H1 (cell line): ENCODE results near the gene POLR3E. TPM values are rescaled to one million over a fixed set of nuclear protein-coding genes. Genes with fewer than 3 reads are reported as not detected.

Experiments
- CTCF ChIA-PET: fragments of 300-600 bp; sonication (Branson Sonifier 250); formaldehyde crosslinking; loops from one replicate; lab custom pipeline; 2021; ENCODE audit not compliant: partially characterized antibody; lab: Charles Lee
- POLR2A ChIA-PET: fragments of 300-600 bp; sonication (Branson Sonifier 250); formaldehyde crosslinking; loops from one replicate; lab custom pipeline; 2021; ENCODE audit warnings: inconsistent platforms; ENCODE audit not compliant: partially characterized antibody; lab: Charles Lee
- DNase-seq, 2 experiments: peaks; one replicate each; pipeline versions ENCODE4 v3.0.0 to v3.0.0-alpha.2; 2010 to 2022; ENCODE audit warnings: low spot score in 2 of 2, low read depth in 1 of 2, mixed read lengths in 1 of 2
- FAIRE-seq: peaks from 2 replicates; lab custom pipeline; 2011; peaks lifted over from hg19 to GRCh38; lab: Jason Lieb, UNC
- H2AFZ ChIP-seq: 2 replicates; pipeline ENCODE4 v1.8.1; 2012; ENCODE audit warnings: low read length, inconsistent platforms
- H2AK5ac ChIP-seq: 2 replicates; pipeline ENCODE4 v1.6.1; 2013; ENCODE audit warnings: low read depth, low read length
- H2BK120ac ChIP-seq: replicated peaks from 2 replicates; pipeline ENCODE3; 2013; ENCODE audit warnings: low read depth, low read length, inconsistent platforms
- H2BK12ac ChIP-seq: 2 replicates; pipeline ENCODE4 v1.6.1; 2013; ENCODE audit warnings: low read depth, low read length
- H2BK15ac ChIP-seq: 2 replicates; pipeline ENCODE4 v1.6.1; 2013; ENCODE audit warnings: low read length
- H2BK20ac ChIP-seq: 2 replicates; pipeline ENCODE4 v1.6.1; 2013; ENCODE audit warnings: low read length
- H2BK5ac ChIP-seq: 2 replicates; pipeline ENCODE4 v1.6.1; 2013; ENCODE audit warnings: low read depth, low read length
- H3K14ac ChIP-seq: 2 replicates; pipeline ENCODE4 v1.6.1; 2013; ENCODE audit warnings: inconsistent platforms; ENCODE audit not compliant: insufficient read length
- H3K18ac ChIP-seq: 2 replicates; pipeline ENCODE4 v1.6.1; 2013; ENCODE audit warnings: low read length; ENCODE audit errors: extremely low read depth
- H3K23ac ChIP-seq: 2 replicates; pipeline ENCODE4 v1.6.1; 2013; ENCODE audit warnings: inconsistent platforms; ENCODE audit not compliant: insufficient read length
- H3K23me2 ChIP-seq: 2 replicates; pipeline ENCODE4 v1.6.1; 2013; ENCODE audit warnings: low read depth, low read length
- H3K27ac ChIP-seq: 2 replicates; pipeline ENCODE4 v1.6.1; 2011; ENCODE audit warnings: low read depth, low read length, inconsistent platforms
- H3K27me3 ChIP-seq, 4 experiments: replicated peaks in 1 of 4; 1 replicate in 1 of 4; 2 replicates in 3 of 4; pipeline versions ENCODE4 v1.6.1 to v1.8.1; 2011 to 2013; ENCODE audit warnings: low read length in 3 of 4, mild to moderate bottlenecking in 3 of 4, inconsistent platforms in 2 of 4, mixed read lengths in 2 of 4, moderate library complexity in 1 of 4; ENCODE audit not compliant: control insufficient read depth in 3 of 4, insufficient read depth in 3 of 4; ENCODE audit errors: extremely low read depth in 1 of 4
- H3K36me3 ChIP-seq, 4 experiments: 2 replicates each; pipeline versions ENCODE4 v1.6.1 to v1.8.1; 2011 to 2013; ENCODE audit warnings: mild to moderate bottlenecking in 4 of 4, low read length in 3 of 4, moderate library complexity in 2 of 4, control low read depth in 1 of 4, inconsistent platforms in 1 of 4; ENCODE audit not compliant: insufficient read depth in 4 of 4, control insufficient read depth in 2 of 4
- H3K4ac ChIP-seq: replicated peaks from 2 replicates; pipeline ENCODE3; 2013; ENCODE audit warnings: low read length, low read depth, mixed read lengths, inconsistent platforms; ENCODE audit not compliant: insufficient read length
- H3K4me1 ChIP-seq, 4 experiments: replicated peaks in 1 of 4; 1 replicate in 1 of 4; 2 replicates in 3 of 4; pipeline versions ENCODE4 v1.6.1 to v1.8.1; 2011 to 2013; ENCODE audit warnings: low read length in 3 of 4, inconsistent platforms in 2 of 4, mixed read lengths in 1 of 4; ENCODE audit not compliant: insufficient read depth in 4 of 4, control insufficient read depth in 3 of 4
- H3K4me2 ChIP-seq, 2 experiments: 2 replicates each; pipeline versions ENCODE4 v1.6.1 to v1.8.1; 2011 to 2013; ENCODE audit warnings: low read depth in 2 of 2, low read length in 2 of 2, control low read depth in 1 of 2, inconsistent platforms in 1 of 2, mild to moderate bottlenecking in 1 of 2; ENCODE audit not compliant: insufficient read depth in 1 of 2
- H3K4me3 ChIP-seq, 4 experiments: fragments of 200-600, 300-600 bp in 1 of 4; sonication (generic), shearing (Covaris generic), sonication (Bioruptor Twin) in 1 of 4; 2 replicates each; pipeline versions ENCODE4 v1.5.1 to v1.8.1; 2011 to 2016; ENCODE audit warnings: low read length in 4 of 4, low read depth in 3 of 4, control low read depth in 2 of 4, inconsistent platforms in 2 of 4, mild to moderate bottlenecking in 2 of 4, mixed read lengths in 1 of 4, moderate library complexity in 1 of 4; ENCODE audit not compliant: insufficient read depth in 2 of 4; ENCODE audit errors: extremely low read depth in 1 of 4
- H3K56ac ChIP-seq: replicated peaks from 2 replicates; pipeline ENCODE3; 2013; ENCODE audit warnings: low read depth, mild to moderate bottlenecking, mixed read lengths, low read length, inconsistent platforms; ENCODE audit not compliant: insufficient read length
- H3K79me1 ChIP-seq: 2 replicates; pipeline ENCODE4 v1.6.1; 2013; ENCODE audit warnings: low read depth, low read length, control low read depth
- H3K79me2 ChIP-seq, 2 experiments: 2 replicates each; pipeline versions ENCODE4 v1.6.1 to v1.8.1; 2012 to 2013; ENCODE audit warnings: low read length in 2 of 2, mild to moderate bottlenecking in 2 of 2, inconsistent platforms in 1 of 2; ENCODE audit not compliant: insufficient read depth in 2 of 2, control insufficient read depth in 1 of 2
- H3K9ac ChIP-seq, 4 experiments: replicated peaks in 1 of 4; 1 replicate in 1 of 4; 2 replicates in 3 of 4; pipeline versions ENCODE4 v1.6.1 to v1.8.1; 2011 to 2013; ENCODE audit warnings: low read depth in 3 of 4, low read length in 3 of 4, control low read depth in 2 of 4, mild to moderate bottlenecking in 2 of 4, moderate library complexity in 2 of 4, inconsistent platforms in 1 of 4; ENCODE audit errors: extremely low read depth in 1 of 4
- H3K9me3 ChIP-seq, 2 experiments: 2 replicates each; pipeline versions ENCODE4 v1.6.1 to v1.8.1; 2012 to 2013; ENCODE audit warnings: mild to moderate bottlenecking in 2 of 2, moderate library complexity in 2 of 2, control low read depth in 1 of 2, inconsistent platforms in 1 of 2, low read depth in 1 of 2, low read length in 1 of 2, mixed read lengths in 1 of 2; ENCODE audit not compliant: insufficient read depth in 2 of 2
- H4K20me1 ChIP-seq, 2 experiments: replicated peaks in 1 of 2; 2 replicates each; pipeline versions ENCODE3 to v1.8.1; 2011 to 2013; ENCODE audit warnings: inconsistent platforms in 2 of 2, low read length in 2 of 2, mild to moderate bottlenecking in 1 of 2; ENCODE audit not compliant: insufficient read depth in 2 of 2, control insufficient read depth in 1 of 2
- H4K5ac ChIP-seq: 2 replicates; pipeline ENCODE4 v1.6.1; 2013; ENCODE audit warnings: low read length, low read depth, mixed read lengths, inconsistent platforms; ENCODE audit not compliant: insufficient read length
- H4K8ac ChIP-seq: 2 replicates; pipeline ENCODE4 v1.8.0; 2013; ENCODE audit warnings: mild to moderate bottlenecking, moderate library complexity, low read length, inconsistent platforms; ENCODE audit not compliant: insufficient read depth; ENCODE audit errors: extremely low read depth
- H4K91ac ChIP-seq: replicated peaks from 2 replicates; pipeline ENCODE3; 2013; ENCODE audit warnings: low read length, mixed read lengths, inconsistent platforms; ENCODE audit not compliant: insufficient read length
- BCL11A ChIP-seq, 2 experiments: IDR thresholded peaks; one replicate each; pipeline ENCODE4 v1.6.1; 2011; ENCODE audit warnings: low read depth in 2 of 2, low read length in 2 of 2, mild to moderate bottlenecking in 2 of 2
- EP300 ChIP-seq, 2 experiments: IDR thresholded peaks; 1 replicate in 1 of 2; 2 replicates in 1 of 2; pipeline ENCODE4 v1.6.1; 2011 to 2012; ENCODE audit warnings: low read depth in 2 of 2, low read length in 2 of 2, mild to moderate bottlenecking in 2 of 2, borderline replicate concordance in 1 of 2, inconsistent platforms in 1 of 2, moderate library complexity in 1 of 2
- GTF2F1 ChIP-seq: IDR thresholded peaks from 2 replicates; pipeline ENCODE4 v1.6.1; 2012; ENCODE audit warnings: low read depth, low read length, improper control_type of control experiment, borderline replicate concordance
- JUN ChIP-seq: IDR thresholded peaks from 2 replicates; pipeline ENCODE4 v1.6.1; 2011; ENCODE audit warnings: low read depth, mild to moderate bottlenecking, improper control_type of control experiment, low read length
- RBBP5 ChIP-seq: IDR thresholded peaks from 2 replicates; pipeline ENCODE4 v1.7.1; 2012; ENCODE audit warnings: low read depth, mild to moderate bottlenecking, inconsistent platforms, low read length, moderate library complexity, borderline replicate concordance
- TBP ChIP-seq: IDR thresholded peaks from 2 replicates; pipeline ENCODE4 v1.6.1; 2011; ENCODE audit warnings: low read depth, low read length, improper control_type of control experiment
- TEAD4 ChIP-seq: IDR thresholded peaks from 2 replicates; pipeline ENCODE4 v1.6.1; 2012; ENCODE audit warnings: low read depth, low read length, inconsistent platforms, mixed read lengths
- USF2 ChIP-seq: IDR thresholded peaks from 2 replicates; pipeline ENCODE4 v1.6.1; 2011; ENCODE audit warnings: low read length, improper control_type of control experiment
- WGBS, 2 experiments: shearing (Covaris generic) in 1 of 2; methylation state at CpG; one replicate each; pipeline versions ENCODE4 v1.1.6 to v1.1.7; 2013 to 2015; ENCODE audit warnings: low lambda C conversion rate in 2 of 2, mixed read lengths in 2 of 2, inconsistent platforms in 1 of 2, low coverage in 1 of 2, missing lambda C conversion rate in 1 of 2; ENCODE audit not compliant: insufficient replicate concordance in 2 of 2, insufficient coverage in 1 of 2, insufficient read length in 1 of 2; ENCODE audit errors: extremely low coverage in 1 of 2, missing lambda C conversion rate in 1 of 2; 5-methylcytosine and 5-hydroxymethylcytosine counted together
- polyA plus RNA-seq, 7 experiments: library from polyadenylated mRNA; depleted of rRNA in 3 of 7; stranded (reverse) in 5 of 7; unstranded in 2 of 7; fragments of >200 nt in 5 of 7; fragments of 200-250 nt in 2 of 7; gene quantifications; 1 replicate in 5 of 7; 2 replicates in 1 of 7; 4 replicates in 1 of 7; pipeline versions ENCODE4 v1.2.1 to v1.2.3, GENCODE V29; 2011 to 2013; ENCODE audit warnings: missing spikeins in 2 of 7, mixed read lengths in 2 of 7
- total RNA-seq: library from RNA; stranded (reverse); fragmentation: NEBNext Ultra II Directional; extraction: Animal tissue kit (Norgen Biotek cat#: 25700); gene quantifications from 2 replicates; pipeline ENCODE4 v1.2.1, GENCODE V29; 2021

Gene POLR3E
- total and polyA plus RNA-seq, 2 of the 8 experiments (the other 6 are each of a cell fraction or from before 2014, with no cell fraction given), result 96.5 to 125 TPM

- Histone ChIP-seq H4K20me1 (peaks cover 0 to 14% of the 10 kb centered on the region in 2 experiments), H3K27ac (no peak overlapping the region)
- CTCF ChIA-PET, result interaction anchor here (0.9 kb wide), 1 partner anchor 52 kb away, joined by 3 read pairs; no protein-coding TSS in a partner anchor
- no peak for TF ChIP-seq RBBP5
- TF ChIP-seq GTF2F1, result no peak
- TF ChIP-seq BCL11A (IDR thresholded peaks at IDR 0.05; ENCODE audit: low read depth in 2 of 2, low read length in 2 of 2), result no peak
- no peak for TF ChIP-seq JUN
- TF ChIP-seq EP300 (IDR thresholded peaks at IDR 0.05; ENCODE audit: borderline replicate concordance in 1 of 2, low read depth in 2 of 2, low read length in 2 of 2), result no peak
- TF ChIP-seq TBP, result no peak
- no peak for TF ChIP-seq TEAD4
- no peak for TF ChIP-seq USF2
Measured at GRCh38 chr16:22370038-22370820, 73.0 kb downstream of the POLR3E start.

More at GRCh38 chr16:22370038-22370820, 73.0 kb downstream of the POLR3E start:
- Histone ChIP-seq H3K14ac (no peak overlapping the region), H2AK5ac (no peak overlapping the region), H3K4ac (no peak overlapping the region), H3K79me1 (peaks cover 19% of the 10 kb centered on the region), H4K91ac (no peak overlapping the region), H2AFZ (no peak overlapping the region), H3K18ac (no peak overlapping the region), H4K8ac (no peak overlapping the region), H3K56ac (no peak overlapping the region), H3K4me3 (no peak overlapping the region), H3K23me2 (peaks cover 10% of the 10 kb centered on the region), H2BK120ac (no peak overlapping the region), H2BK15ac (no peak overlapping the region), H3K4me2 (no peak overlapping the region; a peak in 1 of 4 replicates), H3K9me3 (no peaks in the 10 kb centered on the region), H4K5ac (no peak overlapping the region), H3K27me3 (no peaks in the 10 kb centered on the region; a peak in 2 of 7 replicates), H2BK5ac (no peak overlapping the region), H3K23ac (no peak overlapping the region), H3K4me1 (peaks cover 0 to 7% (median 5%) of the 10 kb centered on the region in 4 experiments; a peak in 5 of 7 replicates), H2BK20ac (no peak overlapping the region), H3K9ac (no peak overlapping the region), H2BK12ac (no peak overlapping the region), H3K79me2 (peaks cover 14 to 81% of the 10 kb centered on the region in 2 experiments), H3K36me3 (no peaks in the 10 kb centered on the region; a peak in 1 of 8 replicates)
- FAIRE-seq (no peak), DNase-seq (no peak)
- 71% methylated on average over 2 of the region's 2 CpGs; no CpG with 5 or more reads in 1 of the 2 experiments for WGBS, 2 experiments
- POLR2A ChIA-PET, result interaction anchor here (0.6 to 1.6 kb wide), 3 partner anchors 17 to 1222 kb away, joined by 3 to 4 read pairs (median 3); no protein-coding TSS in a partner anchor
